SJSA1 (cell line): ENCODE measurements around the gene ATP1A4. TPM values are rescaled to one million over a fixed set of nuclear protein-coding genes. Genes with fewer than 3 reads are reported as not detected.
"Not testable (repeated sequence)": the region's sequence is repeated elsewhere in the genome, so short reads cannot be mapped to it uniquely, and the experiment has no call there.

Experiments used
- DNase-seq, 2 experiments: peaks; one replicate each; pipeline ENCODE4 v3.0.0-alpha.2; 2015 to 2020; ENCODE audit warnings: low spot score in 2 of 2, low read depth in 1 of 2
- H3K27ac ChIP-seq: fragments of 250-450 bp; sonication (Bioruptor Pico); 2 replicates; pipeline ENCODE4 v1.5.1; 2020; ENCODE audit warnings: mild to moderate bottlenecking, moderate library complexity
- H3K27me3 ChIP-seq: fragments of 250-450 bp; sonication (Bioruptor Pico); replicated peaks from 2 replicates; pipeline ENCODE4 v1.5.1; 2020; ENCODE audit warnings: mild to moderate bottlenecking, moderate library complexity
- H3K36me3 ChIP-seq: fragments of 250-450 bp; sonication (Bioruptor Pico); 2 replicates; pipeline ENCODE4 v1.5.1; 2020; ENCODE audit warnings: mild to moderate bottlenecking
- H3K4me1 ChIP-seq: fragments of 250-450 bp; sonication (Bioruptor Pico); replicated peaks from 2 replicates; pipeline ENCODE4 v1.6.1; 2021; ENCODE audit warnings: mild to moderate bottlenecking
- H3K4me3 ChIP-seq: fragments of 250-450 bp; sonication (Bioruptor Pico); 2 replicates; pipeline ENCODE4 v1.5.1; 2020; ENCODE audit warnings: mild to moderate bottlenecking
- H3K9me3 ChIP-seq: fragments of 250-450 bp; sonication (Bioruptor Pico); replicated peaks from 2 replicates; pipeline ENCODE4 v1.5.1; 2020; ENCODE audit warnings: mild to moderate bottlenecking
- total RNA-seq: library from RNA; depleted of rRNA; stranded (reverse); fragments of >200 nt; shearing (Covaris generic); gene quantifications from 2 replicates; pipeline ENCODE4 v1.2.3, GENCODE V29; 2014

The ATP1A4 gene
- total RNA-seq, 1 experiment from 2014 or later: not detected

DNA sequence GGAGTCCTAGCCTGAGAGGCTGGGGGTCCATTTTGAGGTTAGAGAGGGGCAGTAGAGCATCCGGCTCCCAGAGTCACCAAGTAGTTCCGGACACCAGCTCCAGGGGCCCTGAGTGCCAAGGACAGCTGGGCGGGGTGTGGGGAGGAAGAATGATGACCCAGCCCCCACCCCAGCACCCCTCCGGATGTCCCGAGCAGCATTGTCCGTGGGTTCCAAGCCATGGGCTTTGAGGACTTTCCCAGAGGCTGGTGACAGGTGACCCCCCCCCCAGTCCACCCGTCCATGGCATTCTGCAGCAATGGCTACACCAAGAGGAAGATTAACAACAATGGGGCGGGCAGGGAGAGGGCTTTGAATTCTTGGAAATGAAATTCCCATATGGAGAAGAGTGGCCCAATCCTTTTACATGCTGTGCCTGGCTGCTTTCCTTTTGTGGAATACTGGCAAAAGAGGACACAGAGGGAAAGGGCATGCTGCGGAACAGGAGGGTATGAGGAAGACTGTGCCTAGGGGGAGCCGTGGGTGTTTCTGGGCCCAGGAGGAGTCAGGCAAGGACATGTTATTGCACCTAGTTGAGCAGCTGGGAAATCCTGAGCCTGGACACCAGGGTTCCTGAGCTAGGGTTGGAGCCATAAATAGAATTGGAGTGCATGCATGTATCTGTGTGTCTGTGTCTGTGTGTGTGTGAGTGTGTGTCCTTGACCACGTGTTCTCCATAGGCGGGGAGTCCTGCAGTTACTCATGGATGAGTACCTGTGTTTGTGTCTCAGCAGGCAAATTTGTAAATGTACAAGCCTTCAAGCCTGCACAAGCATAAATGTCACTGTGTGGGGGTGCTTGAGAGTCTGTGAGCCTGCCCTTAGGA is 34.9 kb upstream of the ATP1A4 start:
- Histone ChIP-seq H3K4me1 (no peaks in the 10 kb centered on the region), H3K9me3 (no peaks in the 10 kb centered on the region), H3K36me3 (no peaks in the 10 kb centered on the region), H3K27ac (no peak overlapping the region), H3K27me3 (no peaks in the 10 kb centered on the region), H3K4me3 (no peak overlapping the region)
- DNase-seq: no peak

- Histone ChIP-seq H3K27ac (no peak overlapping the region), H3K4me1 (no peaks in the 10 kb centered on the region), H3K27me3 (no peaks in the 10 kb centered on the region), H3K9me3 (no peaks in the 10 kb centered on the region), H3K4me3 (no peak overlapping the region), H3K36me3 (no peaks in the 10 kb centered on the region)
- DNase-seq: no peak
Measured at GRCh38 chr1:160117300-160117699, 34.1 kb upstream of the ATP1A4 start.

- Histone ChIP-seq H3K4me3 (no peak overlapping the region), H3K4me1 (no peaks in the 10 kb centered on the region), H3K27ac (no peak overlapping the region), H3K36me3 (no peaks in the 10 kb centered on the region), H3K27me3 (no peaks in the 10 kb centered on the region), H3K9me3 (no peaks in the 10 kb centered on the region)
- DNase-seq: no peak
Measured at GRCh38 chr1:160117709-160118183, 33.7 kb upstream of the ATP1A4 start.

- no peaks in the 10 kb centered on the region for H3K27me3 ChIP-seq
Measured at GRCh38 chr1:160118928-160119327, 32.5 kb upstream of the ATP1A4 start.

GRCh38 chr1:160120797-160121196 is 30.6 kb upstream of the ATP1A4 start:
- no peak for DNase-seq
- Histone ChIP-seq H3K4me1 (peaks cover 24% of the 10 kb centered on the region), H3K4me3 (no peak overlapping the region), H3K9me3 (no peaks in the 10 kb centered on the region), H3K27me3 (no peaks in the 10 kb centered on the region), H3K27ac (no peak overlapping the region), H3K36me3 (no peaks in the 10 kb centered on the region)

More at GRCh38 chr1:160118928-160119327, 32.5 kb upstream of the ATP1A4 start:
- Histone ChIP-seq H3K27ac (no peak overlapping the region), H3K36me3 (no peaks in the 10 kb centered on the region), H3K9me3 (no peaks in the 10 kb centered on the region), H3K4me1 (peaks cover 6% of the 10 kb centered on the region), H3K4me3 (no peak overlapping the region)
- no peak for DNase-seq

DNA sequence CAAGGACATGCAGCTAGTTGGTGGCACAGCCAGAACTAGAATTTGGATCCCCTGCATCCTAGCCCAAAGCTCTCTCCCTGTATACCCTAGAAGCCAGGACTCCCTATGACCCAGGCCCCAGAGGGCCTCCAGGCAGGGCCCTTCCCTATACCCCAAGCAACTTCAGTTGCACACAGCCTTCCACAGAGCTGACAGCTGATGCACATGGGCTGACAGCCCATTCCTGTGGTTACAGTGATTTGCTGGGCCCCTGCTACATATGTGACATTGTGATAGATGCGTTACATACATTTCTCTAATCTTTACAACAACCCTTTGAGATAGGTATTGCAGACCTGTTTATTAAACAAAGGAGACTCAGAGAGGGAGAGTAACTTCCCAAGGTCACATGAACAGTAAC is 30.0 kb upstream of the ATP1A4 start:
- Histone ChIP-seq H3K36me3 (no peaks in the 10 kb centered on the region), H3K4me1 (peaks cover 30% of the 10 kb centered on the region), H3K4me3 (no peak overlapping the region), H3K27me3 (no peaks in the 10 kb centered on the region), H3K27ac (no peak overlapping the region), H3K9me3 (no peaks in the 10 kb centered on the region)
- no peak for DNase-seq

DNA sequence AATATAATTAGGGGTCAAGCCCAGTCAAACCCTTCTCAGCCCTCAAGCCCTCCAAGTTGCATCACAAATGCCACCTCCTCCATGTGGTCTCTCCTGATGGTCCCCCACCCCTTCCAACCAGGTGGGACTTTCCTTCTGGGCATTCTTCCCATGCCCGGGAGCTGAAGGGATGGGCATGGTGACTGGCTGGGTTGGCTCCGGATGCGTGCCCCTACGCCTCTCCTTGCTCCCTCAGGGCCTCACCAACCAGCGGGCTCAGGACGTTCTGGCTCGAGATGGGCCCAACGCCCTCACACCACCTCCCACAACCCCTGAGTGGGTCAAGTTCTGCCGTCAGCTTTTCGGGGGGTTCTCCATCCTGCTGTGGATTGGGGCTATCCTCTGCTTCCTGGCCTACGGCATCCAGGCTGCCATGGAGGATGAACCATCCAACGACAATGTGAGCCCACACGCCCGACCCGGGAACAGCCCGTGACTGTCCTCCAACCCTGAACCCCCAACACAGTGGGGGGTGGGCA is 28.4 kb upstream of the ATP1A4 start:
- Histone ChIP-seq H3K4me3 (no peak overlapping the region), H3K4me1 (peaks cover 40% of the 10 kb centered on the region), H3K36me3 (no peaks in the 10 kb centered on the region), H3K27ac (no peak overlapping the region), H3K9me3 (no peaks in the 10 kb centered on the region), H3K27me3 (no peaks in the 10 kb centered on the region)
- no peak for DNase-seq

DNA sequence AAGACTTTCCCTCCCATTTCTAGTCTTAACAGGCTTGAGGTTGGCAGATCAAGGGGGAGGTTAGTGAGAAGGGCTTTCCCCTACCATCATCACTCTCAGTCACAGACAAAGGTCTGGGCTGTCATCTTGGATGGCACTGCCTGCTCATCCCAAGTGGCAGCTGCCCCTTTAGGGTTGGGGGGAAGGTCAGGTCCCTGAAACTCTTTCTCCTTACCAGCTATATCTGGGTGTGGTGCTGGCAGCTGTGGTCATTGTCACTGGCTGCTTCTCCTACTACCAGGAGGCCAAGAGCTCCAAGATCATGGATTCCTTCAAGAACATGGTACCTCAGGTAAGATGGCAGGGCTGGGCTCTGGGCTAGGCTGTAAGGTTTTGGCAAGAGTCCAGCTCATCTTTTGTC is 27.7 kb upstream of the ATP1A4 start:
- H3K4me1 ChIP-seq: peaks cover 45% of the 10 kb centered on the region
- H3K36me3 ChIP-seq: no peaks in the 10 kb centered on the region
- no peak for DNase-seq
- H3K27ac ChIP-seq: peak overlapping the region; percentile 84
- H3K9me3 ChIP-seq: no peaks in the 10 kb centered on the region
- no peaks in the 10 kb centered on the region for H3K27me3 ChIP-seq
- H3K4me3 ChIP-seq: no peak overlapping the region

- Histone ChIP-seq H3K27me3 (no peaks in the 10 kb centered on the region), H3K9me3 (no peaks in the 10 kb centered on the region), H3K36me3 (no peaks in the 10 kb centered on the region), H3K4me1 (peaks cover 45% of the 10 kb centered on the region), H3K4me3 (no peak overlapping the region), H3K27ac (peak overlapping the region; percentile 84)
- peak; percentile 88 to 96 for DNase-seq
Measured at GRCh38 chr1:160124705-160125478, 26.5 kb upstream of the ATP1A4 start.

DNA sequence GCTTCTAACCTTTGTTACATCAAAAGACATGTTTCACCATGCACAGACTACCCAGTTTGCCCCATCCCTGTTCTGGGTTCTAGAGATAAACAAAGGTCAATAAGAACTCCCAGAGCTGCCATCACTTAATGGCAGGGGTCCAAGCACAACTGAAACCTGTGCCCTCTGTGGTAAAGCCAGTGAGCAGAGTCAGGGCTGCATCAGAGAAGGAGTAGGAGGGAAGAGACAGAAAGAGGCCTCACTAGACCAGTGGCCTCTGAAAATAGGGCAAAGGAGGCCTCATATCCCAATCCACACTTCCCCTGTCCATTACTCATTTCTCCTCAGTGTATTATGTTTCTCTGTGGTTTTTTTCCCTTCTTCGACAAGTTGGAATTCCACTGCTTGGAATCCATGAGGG is 25.7 kb upstream of the ATP1A4 start:
- H3K4me1 ChIP-seq: peaks cover 45% of the 10 kb centered on the region
- H3K9me3 ChIP-seq: no peaks in the 10 kb centered on the region
- H3K27ac ChIP-seq: peak overlapping the region; percentile 74

GRCh38 chr1:160126342-160126741 is 25.1 kb upstream of the ATP1A4 start:
- peak overlapping the region; percentile 74; the same call in 1 of the 2 replicates for H3K27ac ChIP-seq

More for the DNA sequence above, 25.7 kb upstream of the ATP1A4 start:
- DNase-seq: peak in 1 of 2 experiments; percentile 31
- H3K27me3 ChIP-seq: no peaks in the 10 kb centered on the region
- no peak overlapping the region for H3K4me3 ChIP-seq
- no peaks in the 10 kb centered on the region for H3K36me3 ChIP-seq

DNA sequence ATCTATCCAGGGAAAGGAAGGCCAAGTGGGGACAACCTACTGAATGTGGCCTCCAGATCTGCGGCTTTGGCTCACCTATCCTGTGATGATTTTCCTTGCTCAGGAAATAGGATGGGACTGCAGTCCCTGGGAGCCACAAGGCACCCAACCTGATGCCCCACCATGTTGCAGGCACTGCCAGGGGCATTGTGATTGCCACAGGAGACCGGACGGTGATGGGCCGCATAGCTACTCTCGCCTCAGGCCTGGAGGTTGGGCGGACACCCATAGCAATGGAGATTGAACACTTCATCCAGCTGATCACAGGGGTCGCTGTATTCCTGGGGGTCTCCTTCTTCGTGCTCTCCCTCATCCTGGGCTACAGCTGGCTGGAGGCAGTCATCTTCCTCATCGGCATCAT is 24.0 kb upstream of the ATP1A4 start:
- H3K27ac ChIP-seq: no peak overlapping the region

More at GRCh38 chr1:160126342-160126741, 25.1 kb upstream of the ATP1A4 start:
- not testable (repeated sequence) for H3K4me3 ChIP-seq, H3K27me3 ChIP-seq, H3K36me3 ChIP-seq, DNase-seq, H3K9me3 ChIP-seq
- H3K4me1 ChIP-seq: peaks cover 45% of the 10 kb centered on the region

GRCh38 chr1:160127865-160128523 is 23.4 kb upstream of the ATP1A4 start:
- H3K4me1 ChIP-seq: peaks cover 45% of the 10 kb centered on the region
- no peak overlapping the region for H3K4me3 ChIP-seq
- peak overlapping the region; percentile 37; the same call in 1 of the 2 replicates for H3K27ac ChIP-seq
- H3K9me3 ChIP-seq: no peaks in the 10 kb centered on the region
- DNase-seq: peak; percentile 54 to 63
- H3K27me3 ChIP-seq: no peaks in the 10 kb centered on the region
- no peaks in the 10 kb centered on the region for H3K36me3 ChIP-seq

More for the DNA sequence above, 24.0 kb upstream of the ATP1A4 start:
- H3K4me1 ChIP-seq: peaks cover 45% of the 10 kb centered on the region
- no peaks in the 10 kb centered on the region for H3K36me3 ChIP-seq
- H3K9me3 ChIP-seq: no peaks in the 10 kb centered on the region
- no peak for DNase-seq
- H3K27me3 ChIP-seq: no peaks in the 10 kb centered on the region
- H3K4me3 ChIP-seq: no peak overlapping the region
